ENCODE data around the gene LHB. TPM values are rescaled to one million over a fixed set of nuclear protein-coding genes. Genes with fewer than 3 reads are reported as not detected.

LHB gene
- total and polyA plus RNA-seq, 2 donors (not counting 1 experiment from before 2014, with no cell fraction given) = 1.1 to 4.7 TPM

DNA sequence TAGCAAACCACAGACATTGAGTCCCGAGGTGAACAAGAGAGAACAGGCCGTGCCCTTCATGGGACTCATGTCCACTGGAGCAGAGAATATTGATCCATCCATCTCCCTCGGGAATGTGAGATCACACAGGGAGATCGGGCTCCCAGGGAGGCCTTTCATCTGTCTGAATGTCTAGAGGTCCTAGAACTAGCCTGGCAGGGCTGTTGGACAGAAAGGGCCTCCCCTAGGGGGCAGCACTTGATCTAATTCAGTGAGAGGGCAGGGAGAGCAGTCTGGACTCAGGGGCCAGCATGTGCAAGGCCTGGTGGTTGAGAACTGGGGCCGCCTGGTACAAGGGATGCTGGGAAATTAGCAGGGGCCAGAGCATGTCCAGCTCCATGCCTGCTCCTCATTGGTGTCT lies 18.9 kb downstream of the LHB start:
- intact Hi-C loops (cut with micrococcal nuclease) = loop anchor here (10.0 kb wide), 1 partner anchor 117 kb away; the partner anchor contains the start of genes C19orf73, LIN7B and PPFIA3
- no peak overlapping the region for H3K4me3 ChIP-seq (ENCODE audit: control extremely low read depth in 1 of 5, extremely low read depth in 1 of 5, insufficient read depth in 1 of 5, low read depth in 2 of 5, low read length in 4 of 5)
- no peak overlapping the region for H3K27ac Mint-ChIP-seq
- 91% methylated on average over 5 of the region's 5 CpGs for WGBS (ENCODE audit: insufficient coverage)
- H3K79me2 ChIP-seq (ENCODE audit: control insufficient read depth, insufficient read depth, low read length) = peaks cover 52% of the 10 kb centered on the region
- ChIA-PET CTCF (interaction anchor here (0.6 to 2.2 kb wide), 10 partner anchors 10 to 534 kb away, joined by 3 to 10 read pairs (median 5); no protein-coding TSS in a partner anchor), POLR2A (interaction anchor here (0.7 kb wide), 1 partner anchor 22 kb away, joined by 4 read pairs; no protein-coding TSS in a partner anchor)
- no peaks in the 10 kb centered on the region for H3K9me3 Mint-ChIP-seq (ENCODE audit: insufficient read depth)
- H3K9ac ChIP-seq (ENCODE audit: low read length) = no peak overlapping the region
- no peak overlapping the region for H2AFZ ChIP-seq (ENCODE audit: insufficient read depth, low read depth, low read length, poor library complexity, severe bottlenecking)
- DNase-seq (no peak), ATAC-seq (ENCODE audit: low read depth) (no peak)
- no peak for TF ChIP-seq EZH2 (IDR thresholded peaks at IDR 0.05; ENCODE audit: borderline replicate concordance, insufficient read depth, low read depth, low read length, poor library complexity, severe bottlenecking)
- peak; percentile 18 for TF ChIP-seq CTCF (IDR thresholded peaks at IDR 0.05)
- H3K4me1 ChIP-seq (ENCODE audit: control insufficient read depth in 2 of 2, insufficient read depth in 2 of 2, low read length in 2 of 2) = peaks cover 6 to 18% of the 10 kb centered on the region in 2 donors
- H3K9me3 ChIP-seq (ENCODE audit: control extremely low read depth in 1 of 3, control insufficient read depth in 2 of 3, insufficient read depth in 1 of 3, low read length in 2 of 3) = no peaks in the 10 kb centered on the region
- H3K4me1 Mint-ChIP-seq = peaks cover 23% of the 10 kb centered on the region
- H3K4me3 Mint-ChIP-seq = no peak overlapping the region
- no peak overlapping the region for H3K4me2 ChIP-seq (replicated peaks; ENCODE audit: low read depth, low read length, poor library complexity, severe bottlenecking)
- peaks cover 0 to 3% of the 10 kb centered on the region in 2 experiments for H3K36me3 ChIP-seq (replicated peaks in 1 of 2; ENCODE audit: control extremely low read depth in 1 of 2, control insufficient read depth in 1 of 2, extremely low read depth in 1 of 2, insufficient read depth in 2 of 2, low read length in 1 of 2)
- no peak overlapping the region for H3K27ac ChIP-seq (ENCODE audit: low read length in 2 of 2)
- H4K20me1 ChIP-seq (ENCODE audit: control insufficient read depth, insufficient read depth, low read length, poor library complexity, severe bottlenecking) = peaks cover 20% of the 10 kb centered on the region
- H3K27me3 Mint-ChIP-seq = no peaks in the 10 kb centered on the region
- no peaks in the 10 kb centered on the region for H3K27me3 ChIP-seq (replicated peaks in 1 of 4; ENCODE audit: control extremely low read depth in 1 of 4, control insufficient read depth in 3 of 4, insufficient read depth in 4 of 4, low read length in 3 of 4)

DNA sequence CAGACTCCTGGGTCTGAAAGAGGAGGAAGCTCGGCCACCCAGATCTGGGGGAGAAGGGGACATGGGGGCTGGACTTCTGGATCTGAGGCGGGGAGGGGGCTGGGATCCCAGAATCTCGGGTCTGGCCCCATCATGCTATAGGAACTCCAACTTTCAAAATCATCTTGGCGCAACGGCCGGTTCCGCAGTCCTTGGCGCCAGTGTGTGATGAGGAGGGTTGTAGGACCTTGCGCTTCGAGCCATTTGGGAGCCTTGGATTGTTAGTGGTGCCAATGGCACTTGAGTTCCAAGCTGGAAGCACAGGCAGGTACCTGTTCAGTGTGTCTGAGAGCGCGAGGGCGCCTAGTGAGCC lies 22.9 kb downstream of the LHB start:
- ChIA-PET CTCF (interaction anchor here (0.6 to 3.4 kb wide), 20 partner anchors 9 to 214 kb away, joined by 3 to 17 read pairs (median 4); partner anchors contain the start of genes FTL, HSD17B14 and LIN7B), POLR2A (interaction anchor here (0.7 to 1.4 kb wide), 9 partner anchors 11 to 375 kb away, joined by 3 to 17 read pairs (median 7); partner anchors contain the start of genes FTL, RPL18 and SPHK2)
- Histone ChIP-seq H3K36me3 (replicated peaks in 1 of 2; ENCODE audit: control extremely low read depth in 1 of 2, control insufficient read depth in 1 of 2, extremely low read depth in 1 of 2, insufficient read depth in 2 of 2, low read length in 1 of 2) (peaks cover 0 to 4% of the 10 kb centered on the region in 2 experiments), H3K79me2 (ENCODE audit: control insufficient read depth, insufficient read depth, low read length) (peaks cover 72% of the 10 kb centered on the region), H3K4me1 (ENCODE audit: control insufficient read depth in 2 of 2, insufficient read depth in 2 of 2, low read length in 2 of 2) (peaks cover 15 to 27% of the 10 kb centered on the region in 2 donors), H3K9ac (ENCODE audit: low read length) (peak overlapping the region; percentile 94), H3K4me3 (ENCODE audit: control extremely low read depth in 1 of 5, extremely low read depth in 1 of 5, insufficient read depth in 1 of 5, low read depth in 2 of 5, low read length in 4 of 5) (peak overlapping the region; percentile 26 to 94 (median 77)), H3K27ac (ENCODE audit: low read length in 2 of 2) (peak overlapping the region; percentile 77 to 89), H3K4me2 (replicated peaks; ENCODE audit: low read depth, low read length, poor library complexity, severe bottlenecking) (peak overlapping the region; percentile 99), H4K20me1 (ENCODE audit: control insufficient read depth, insufficient read depth, low read length, poor library complexity, severe bottlenecking) (peaks cover 19% of the 10 kb centered on the region), H3K9me3 (ENCODE audit: control extremely low read depth in 1 of 3, control insufficient read depth in 2 of 3, insufficient read depth in 1 of 3, low read length in 2 of 3) (no peaks in the 10 kb centered on the region), H2AFZ (ENCODE audit: insufficient read depth, low read depth, low read length, poor library complexity, severe bottlenecking) (peak overlapping the region; percentile 94), H3K27me3 (replicated peaks in 1 of 4; ENCODE audit: control extremely low read depth in 1 of 4, control insufficient read depth in 3 of 4, insufficient read depth in 4 of 4, low read length in 3 of 4) (no peaks in the 10 kb centered on the region)
- DNase-seq (no peak), ATAC-seq (ENCODE audit: low read depth) (no peak)
- TF ChIP-seq CTCF (IDR thresholded peaks at IDR 0.05) (no peak), EZH2 (IDR thresholded peaks at IDR 0.05; ENCODE audit: borderline replicate concordance, insufficient read depth, low read depth, low read length, poor library complexity, severe bottlenecking) (no peak)
- Mint-ChIP-seq H3K27me3 (no peaks in the 10 kb centered on the region), H3K4me3 (peak overlapping the region; percentile 94), H3K9me3 (ENCODE audit: insufficient read depth) (no peaks in the 10 kb centered on the region), H3K4me1 (peaks cover 34% of the 10 kb centered on the region), H3K27ac (peak overlapping the region; percentile 92)
- 5% methylated on average over 10 of the region's 13 CpGs for WGBS (ENCODE audit: insufficient coverage)
- intact Hi-C loops (cut with micrococcal nuclease) = loop anchor here (10.0 kb wide), 1 partner anchor 121 kb away; the partner anchor contains the start of genes C19orf73, LIN7B and PPFIA3

Measured in B cell (primary cell).